Measurements from ENCODE around the gene NRTN. TPM values are rescaled to one million over a fixed set of nuclear protein-coding genes. Genes with fewer than 3 reads are reported as not detected.
A peak's percentile ranks its signal among the peaks of the same experiment; 100 is the strongest.

Gene NRTN
- total RNA-seq, 1 donor from 2014 or later = not detected

- DNase-seq (ENCODE audit: low read depth) = no peak
These were observed 6.2 kb downstream of the NRTN start for GRCh38 chr19:5811117-5811516.

- no peak for DNase-seq (ENCODE audit: low read depth)
These were observed 9.4 kb downstream of the NRTN start for GRCh38 chr19:5814123-5814851.

- DNase-seq (ENCODE audit: low read depth) = no peak
These were observed 10.0 kb downstream of the NRTN start for GRCh38 chr19:5814852-5815246.

- no peak for DNase-seq (ENCODE audit: low read depth)
These were observed 12.4 kb downstream of the NRTN start for GRCh38 chr19:5817218-5817617.

GRCh38 chr19:5818594-5818993 is 13.7 kb downstream of the NRTN start:
- no peak for DNase-seq (ENCODE audit: low read depth)

- DNase-seq (ENCODE audit: low read depth) = no peak
These were observed 15.9 kb downstream of the NRTN start for GRCh38 chr19:5820785-5821184.

- DNase-seq (ENCODE audit: low read depth) = no peak
These were observed 16.8 kb downstream of the NRTN start for GRCh38 chr19:5821521-5822180.

- DNase-seq (ENCODE audit: low read depth) = no peak
These were observed 17.4 kb downstream of the NRTN start for GRCh38 chr19:5822181-5822844.

GRCh38 chr19:5823579-5824281 is 18.9 kb downstream of the NRTN start:
- DNase-seq (ENCODE audit: low read depth) = no peak

GRCh38 chr19:5824751-5825150 is 19.9 kb downstream of the NRTN start:
- DNase-seq (ENCODE audit: low read depth) = no peak

GRCh38 chr19:5825178-5825577 is 20.3 kb downstream of the NRTN start:
- DNase-seq (ENCODE audit: low read depth) = no peak

- peak; percentile 72 for DNase-seq (ENCODE audit: low read depth)
These were observed 21.9 kb downstream of the NRTN start for GRCh38 chr19:5826531-5827341.

GRCh38 chr19:5827342-5827890 is 22.5 kb downstream of the NRTN start:
- DNase-seq (ENCODE audit: low read depth) = no peak

- peak; percentile 52 for DNase-seq (ENCODE audit: low read depth)
These were observed 23.2 kb downstream of the NRTN start for GRCh38 chr19:5827891-5828660.

GRCh38 chr19:5828661-5829566 is 24.0 kb downstream of the NRTN start:
- DNase-seq (ENCODE audit: low read depth) = no peak

- DNase-seq (ENCODE audit: low read depth) = no peak
These were observed 24.9 kb downstream of the NRTN start for GRCh38 chr19:5829567-5830310.

GRCh38 chr19:5831159-5831558 is 26.3 kb downstream of the NRTN start:
- no peak for DNase-seq (ENCODE audit: low read depth)

- no peak for DNase-seq (ENCODE audit: low read depth)
These were observed 27.2 kb downstream of the NRTN start for GRCh38 chr19:5832061-5832460.

All from myocyte (in vitro differentiated cells).